SW 1271 (cell line): ENCODE data around the gene IL1A.
A peak's percentile ranks its signal among the peaks of the same experiment; 100 is the strongest.

Experiments
- DNase-seq, 2 experiments: peaks; one replicate each; lab custom pipeline; 2025; lab: John Stamatoyannopoulos, UW

The IL1A gene

DNA sequence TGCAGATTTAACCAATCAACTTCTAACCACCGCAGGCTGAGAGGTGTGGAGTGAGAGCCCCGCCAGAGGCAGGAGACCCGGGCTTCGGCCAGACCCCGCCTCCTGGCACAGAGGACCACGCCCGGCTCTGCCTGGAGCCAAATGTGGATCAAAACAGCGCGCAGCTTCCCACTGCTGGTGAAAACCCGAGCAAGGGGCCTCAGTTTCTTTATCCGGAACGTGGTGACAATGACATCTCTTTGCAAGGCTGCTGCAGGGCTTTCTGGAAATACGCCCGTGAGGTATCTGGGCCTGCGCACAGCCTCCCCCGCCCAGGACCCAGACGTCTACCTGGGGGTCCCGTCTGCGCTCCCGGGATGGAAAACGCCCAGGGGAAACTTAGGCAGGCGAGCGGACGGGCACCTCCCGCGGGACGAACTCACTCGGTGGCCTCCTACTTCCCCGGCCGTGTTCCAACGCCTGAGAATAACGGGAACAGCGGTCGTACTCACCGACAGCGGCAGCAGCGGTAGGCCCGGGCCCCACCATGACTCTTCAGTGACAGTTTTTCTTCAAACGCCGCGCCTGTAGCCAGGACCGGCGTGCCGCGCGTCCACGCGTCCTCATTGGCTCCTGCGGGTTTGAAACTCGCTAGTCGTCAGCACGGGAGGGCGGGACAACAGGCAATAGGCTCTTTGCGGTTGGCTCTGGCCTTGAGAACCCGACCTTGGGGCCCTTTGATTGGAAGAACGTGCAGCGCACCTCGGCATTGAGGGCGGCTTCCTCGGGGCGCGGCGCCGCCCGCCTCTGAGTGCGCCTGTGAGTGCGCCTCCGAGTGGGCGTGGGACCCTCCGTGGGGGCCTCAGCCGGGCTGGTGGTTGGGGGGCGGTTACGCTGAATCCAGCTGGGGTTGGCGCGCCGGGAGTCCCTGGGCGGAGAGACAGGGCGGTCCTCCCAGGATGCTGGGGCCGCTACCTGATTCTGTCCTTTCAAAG is 19.9 kb downstream of the IL1A start, which contains the start of gene CKAP2L:
Gene CKAP2L (minus strand): TSS at position 539 of the 974 bp plus-strand sequence. CDS start 11 bp downstream, at position 528.
- peak; percentile 98 to 99 for DNase-seq

DNA sequence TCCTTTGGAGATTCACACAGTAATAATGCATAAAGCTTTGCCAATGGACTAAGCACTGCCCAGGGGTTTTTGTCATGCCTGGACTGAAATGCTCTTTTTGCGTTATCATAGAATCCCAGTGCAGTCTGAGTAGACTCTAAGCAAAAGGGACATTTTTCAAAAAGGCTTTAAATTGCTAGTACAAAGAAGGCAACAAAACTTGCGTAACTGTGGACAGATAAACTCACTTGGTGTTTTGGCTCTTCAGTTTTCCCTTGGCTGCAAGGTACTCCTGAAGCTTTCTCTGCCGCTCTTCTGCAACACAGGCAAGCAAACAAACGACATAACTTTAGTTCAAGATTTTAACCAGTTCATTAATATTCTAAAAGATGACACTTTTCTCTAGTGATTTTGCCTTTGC is 22.0 kb downstream of the IL1A start:
- no peak for DNase-seq

DNA sequence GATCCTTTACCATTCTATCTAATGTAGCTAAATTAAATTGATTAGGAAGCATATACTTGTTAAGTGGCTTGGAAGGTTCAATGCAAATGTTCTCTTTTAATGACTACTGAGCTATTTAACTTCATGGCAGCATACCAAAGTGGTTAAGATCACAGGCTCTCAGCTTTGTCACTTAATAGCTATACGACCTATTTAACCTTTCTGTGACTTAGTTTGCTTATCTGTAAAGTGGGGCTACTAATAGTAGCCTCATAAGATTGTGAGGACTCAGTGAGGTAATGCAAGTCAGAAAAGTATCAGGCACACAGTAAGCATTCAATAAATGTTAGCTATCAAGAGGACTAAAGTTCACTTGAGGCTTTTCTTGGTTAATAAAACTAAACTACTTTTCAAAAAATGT is 24.1 kb downstream of the IL1A start:
- DNase-seq: no peak

DNA sequence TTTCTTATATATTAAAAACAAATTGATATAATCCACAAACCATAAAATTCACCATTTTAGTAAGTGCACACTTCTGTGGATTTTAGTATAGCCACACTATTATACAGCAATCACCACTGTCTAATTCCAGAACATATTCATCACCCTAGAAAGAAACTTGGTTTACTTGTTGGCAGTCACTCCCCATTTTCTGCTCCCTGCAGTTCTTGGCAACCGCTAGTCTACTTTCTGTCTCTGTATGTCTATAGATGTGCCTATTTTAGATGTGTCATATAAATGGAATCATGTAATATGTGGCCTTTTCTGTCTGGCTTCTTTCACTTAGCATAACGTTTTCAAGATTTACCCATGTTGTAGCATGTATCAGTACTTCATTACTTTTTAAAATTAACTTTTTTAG is 25.6 kb downstream of the IL1A start:
- DNase-seq: no peak

DNA sequence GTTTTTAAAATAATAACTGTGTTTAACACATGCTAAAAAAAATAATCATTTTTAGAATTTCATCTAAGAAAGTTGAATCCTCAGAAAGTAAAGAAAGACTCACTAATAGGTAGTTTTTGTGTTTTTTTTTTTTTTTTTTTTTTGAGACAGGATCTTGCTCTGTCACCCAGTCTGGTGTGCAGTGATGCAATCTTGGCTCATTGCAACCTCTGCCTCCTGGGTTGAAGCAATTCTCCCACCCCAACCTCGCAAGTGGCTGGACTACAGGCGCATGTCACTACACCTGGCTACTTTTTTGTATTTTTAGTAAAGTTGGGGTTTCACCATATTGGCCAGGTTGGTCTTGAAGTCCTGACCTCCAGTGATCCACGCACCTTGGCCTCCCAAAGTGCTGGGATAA is 27.0 kb downstream of the IL1A start:
- DNase-seq: no peak

DNA sequence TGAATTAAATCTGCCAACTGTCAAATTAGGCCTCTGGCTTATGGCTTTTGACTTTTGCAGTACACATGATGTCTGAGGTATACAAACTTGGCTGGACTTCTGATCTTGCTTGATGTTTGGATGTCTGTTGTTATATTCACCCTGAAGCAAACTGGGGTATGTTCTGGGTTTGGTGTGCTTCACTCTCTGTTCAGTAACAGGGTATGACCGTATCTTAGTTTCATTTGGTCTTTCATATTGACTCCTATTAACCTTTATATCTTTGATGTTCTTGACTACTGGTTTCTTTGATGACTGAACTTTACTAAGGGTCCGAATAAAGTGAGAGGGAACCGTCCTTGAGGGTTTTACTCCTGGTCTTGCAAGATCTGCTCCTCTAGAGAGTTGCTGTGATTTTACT is 28.1 kb downstream of the IL1A start:
- no peak for DNase-seq

DNA sequence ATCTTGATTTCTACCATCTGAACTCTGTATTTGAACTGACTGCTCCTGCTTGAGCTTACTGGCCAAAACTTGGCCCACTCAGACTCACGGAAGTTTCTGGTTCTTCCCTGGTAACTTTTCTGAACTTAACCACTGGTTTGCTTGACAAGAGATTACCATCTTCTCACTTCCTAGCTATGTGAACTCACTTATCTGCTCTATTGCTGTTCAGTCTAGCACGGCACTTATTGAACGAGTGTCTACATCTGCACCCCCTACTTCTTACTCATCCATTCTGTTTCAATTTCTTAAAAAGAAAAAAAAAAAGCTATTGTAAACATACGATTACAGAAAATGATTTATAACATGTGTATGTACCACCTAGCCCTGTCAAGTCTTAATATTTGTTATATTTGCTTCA is 28.8 kb downstream of the IL1A start:
- no peak for DNase-seq

DNA sequence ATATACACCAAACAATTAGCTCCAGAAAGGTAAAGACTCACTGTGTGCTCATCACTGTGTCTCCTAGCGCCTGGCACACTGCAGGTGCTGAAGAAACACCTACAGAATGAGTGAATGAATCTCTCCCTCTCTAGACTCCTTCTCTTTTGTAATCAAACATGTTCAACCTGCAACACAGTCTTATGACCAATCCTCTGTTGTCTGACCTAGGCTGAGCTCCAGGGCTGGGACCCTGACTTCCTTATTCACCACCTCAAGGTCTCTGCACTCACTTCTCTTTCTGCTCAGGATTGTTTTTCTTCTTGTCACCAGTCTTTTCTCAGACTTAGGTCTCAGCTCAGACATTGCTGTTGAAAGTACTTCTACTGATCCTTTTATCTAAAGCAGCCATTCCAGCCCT is 29.7 kb downstream of the IL1A start:
- no peak for DNase-seq

DNA sequence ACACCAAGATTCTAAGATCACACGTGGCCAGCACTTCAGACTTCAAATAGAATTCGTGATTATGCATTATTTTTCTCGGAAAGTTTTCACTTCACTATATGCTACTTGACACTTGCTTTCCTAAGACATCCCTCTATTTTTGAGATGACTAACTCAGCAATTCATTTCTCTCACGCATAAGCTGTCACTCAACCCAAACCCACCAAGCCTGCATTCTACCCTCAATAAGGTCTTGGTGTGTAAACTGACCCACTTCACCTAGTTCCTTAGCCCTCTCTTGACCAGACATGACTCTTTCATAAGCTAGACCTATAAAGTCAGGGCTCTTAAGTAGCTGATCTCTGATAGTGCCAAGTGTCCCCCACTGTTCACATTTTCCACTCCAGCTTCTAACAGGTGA is 31.6 kb downstream of the IL1A start:
- no peak for DNase-seq

DNA sequence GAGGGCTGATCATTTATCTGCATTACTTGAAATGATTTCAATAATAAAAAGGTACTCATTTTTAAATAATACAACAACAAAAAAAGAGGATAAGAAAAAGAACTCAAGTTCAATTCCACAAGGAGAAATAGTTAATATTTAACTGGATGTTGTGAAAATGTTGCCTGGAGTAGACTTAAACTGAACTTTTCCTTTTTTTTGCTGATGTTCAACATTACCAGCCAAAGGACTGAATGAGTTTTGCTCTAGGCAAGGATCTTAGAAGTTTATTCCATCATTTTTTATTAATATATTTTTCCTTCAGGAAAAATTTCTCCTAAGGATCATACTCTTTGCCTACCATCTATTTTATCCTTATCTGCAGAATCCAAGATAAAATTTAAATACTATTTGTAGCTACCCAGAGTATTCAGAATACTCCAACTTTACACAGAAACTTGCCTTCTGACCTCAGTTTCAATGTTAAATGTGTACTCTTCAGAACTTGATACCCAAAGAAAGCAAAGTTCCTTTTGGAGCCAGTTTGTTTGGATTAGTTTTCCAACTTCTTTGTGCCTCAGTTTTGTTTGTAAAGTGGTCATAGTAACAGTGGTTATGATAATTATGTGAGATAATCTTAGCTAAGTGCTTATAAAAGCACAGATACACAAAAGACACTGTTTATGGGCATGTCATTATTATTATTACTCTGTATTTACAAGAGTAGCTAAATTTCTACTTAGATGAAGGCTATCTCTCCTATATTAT is 32.7 kb downstream of the IL1A start:
- DNase-seq: no peak

DNA sequence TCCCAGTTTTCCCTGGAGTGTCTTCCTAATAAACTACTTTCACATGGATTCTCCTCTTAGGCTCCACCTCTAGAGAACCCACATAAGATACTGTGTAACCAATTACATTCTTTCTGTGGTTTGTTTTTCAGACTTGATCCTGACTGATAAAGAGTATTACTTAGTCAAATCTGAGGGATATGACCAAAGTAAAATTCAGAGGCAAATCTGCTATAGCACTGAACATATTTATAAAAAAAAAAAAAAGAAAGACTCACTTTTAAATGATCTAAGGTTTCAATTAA is 33.8 kb downstream of the IL1A start:
- DNase-seq: no peak

DNA sequence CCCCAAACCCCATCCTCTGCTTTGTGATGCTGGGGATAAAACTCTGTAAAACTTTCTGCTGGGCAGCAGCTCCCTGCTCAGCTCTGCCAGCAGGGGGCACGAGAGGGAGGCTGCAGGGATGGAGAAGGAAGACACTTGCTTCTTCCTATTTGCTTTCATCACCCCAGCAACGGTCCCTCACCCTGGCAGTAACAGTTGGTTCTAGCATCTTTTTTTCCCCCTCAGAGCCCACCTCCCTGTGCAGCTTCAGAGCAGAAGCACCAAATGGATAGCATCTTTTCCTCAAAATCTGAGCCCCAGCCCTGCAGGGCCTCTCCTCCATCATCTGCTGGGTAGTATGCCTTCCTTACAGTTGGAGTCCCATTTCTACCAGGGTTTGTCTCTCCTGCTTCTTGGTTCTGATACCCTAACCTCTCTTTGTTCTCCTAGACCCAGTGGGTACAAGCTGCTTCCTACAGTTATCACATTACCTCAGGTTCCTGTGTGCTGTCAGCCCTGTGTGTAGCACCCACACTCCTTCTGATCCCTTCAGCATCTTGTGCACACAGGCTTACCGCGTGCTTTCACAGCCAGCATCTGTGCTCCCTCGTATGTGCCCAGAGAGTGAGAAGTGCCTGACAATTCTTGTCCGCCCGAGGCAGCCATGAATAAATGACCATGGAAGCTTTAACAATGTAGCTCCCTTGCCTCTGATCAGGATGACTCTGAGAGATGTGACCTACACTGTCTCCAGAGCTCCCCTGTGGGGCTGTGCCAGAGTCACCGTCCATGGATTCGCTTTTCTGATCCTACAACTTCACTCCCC is 34.3 kb downstream of the IL1A start:
- DNase-seq: peak; percentile 42 to 84

DNA sequence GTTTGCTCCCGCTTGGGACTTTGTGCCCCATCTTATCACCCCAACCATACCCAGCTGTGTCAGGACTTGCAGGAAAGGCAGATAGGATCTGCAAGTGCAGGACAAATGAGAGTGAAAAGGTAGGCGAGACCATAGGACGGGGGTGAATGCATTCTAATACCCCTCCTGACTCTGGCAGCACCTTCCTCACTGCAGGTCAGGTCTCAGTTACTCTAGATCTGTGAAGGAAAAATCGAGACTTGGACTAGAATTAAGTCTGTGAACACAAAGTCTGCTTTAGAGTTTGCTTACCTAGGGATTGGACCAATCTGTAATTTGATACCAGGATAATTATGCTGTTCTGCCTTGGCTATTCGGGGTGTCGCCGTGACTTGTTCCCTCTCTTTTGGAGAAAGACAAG is 43.8 kb downstream of the IL1A start:
- DNase-seq: no peak

DNA sequence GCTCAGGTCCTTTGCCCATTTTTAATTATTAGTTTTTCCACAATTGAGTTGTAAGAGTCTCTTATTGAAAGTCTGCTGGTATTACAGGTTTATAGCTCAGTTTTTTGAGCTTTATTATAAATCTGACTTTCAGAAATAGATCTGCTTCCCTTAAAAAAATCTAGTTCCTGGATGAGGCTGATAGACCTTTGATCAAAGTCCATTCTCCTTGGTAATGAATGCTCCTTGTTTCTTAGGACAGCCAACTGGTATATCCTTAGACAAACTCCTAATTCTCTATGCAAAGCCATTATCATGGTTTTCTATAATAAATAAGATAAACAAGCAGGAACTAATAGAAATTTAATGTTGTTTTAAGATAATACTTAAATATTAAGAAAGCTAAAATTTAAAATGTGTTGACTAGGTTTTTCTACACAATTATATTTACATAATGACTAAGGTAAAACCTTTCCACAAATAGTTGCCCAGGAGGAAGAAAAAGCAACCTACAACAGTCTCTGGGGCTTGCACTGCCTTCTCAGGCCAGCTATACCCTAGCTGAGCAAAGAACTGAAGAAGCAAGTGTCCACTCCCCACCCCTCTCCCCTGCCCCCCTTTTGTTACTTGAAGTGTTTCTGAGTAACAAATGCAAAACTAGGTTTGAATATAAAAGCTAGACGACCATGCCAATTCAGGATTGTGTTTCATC is 46.6 kb downstream of the IL1A start:
- no peak for DNase-seq

DNA sequence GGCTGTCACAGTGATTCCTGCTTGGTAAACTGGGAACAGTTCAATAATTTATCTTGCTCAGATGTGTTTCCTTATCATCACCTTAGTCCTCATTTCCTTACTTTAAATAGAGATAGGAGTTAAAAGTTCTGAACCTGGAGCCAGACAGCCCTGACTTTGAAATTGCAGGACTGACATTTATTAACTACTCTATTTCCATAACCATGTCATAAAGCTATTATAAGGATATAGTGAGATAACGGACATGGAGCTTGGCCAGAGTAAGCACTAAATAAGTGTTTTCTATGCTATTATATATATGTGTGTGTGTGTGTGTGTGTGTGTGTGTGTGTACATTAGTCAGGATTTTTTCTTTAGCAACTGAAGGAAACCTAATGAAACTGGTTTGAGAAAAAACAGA is 50.4 kb downstream of the IL1A start:
- no peak for DNase-seq

DNA sequence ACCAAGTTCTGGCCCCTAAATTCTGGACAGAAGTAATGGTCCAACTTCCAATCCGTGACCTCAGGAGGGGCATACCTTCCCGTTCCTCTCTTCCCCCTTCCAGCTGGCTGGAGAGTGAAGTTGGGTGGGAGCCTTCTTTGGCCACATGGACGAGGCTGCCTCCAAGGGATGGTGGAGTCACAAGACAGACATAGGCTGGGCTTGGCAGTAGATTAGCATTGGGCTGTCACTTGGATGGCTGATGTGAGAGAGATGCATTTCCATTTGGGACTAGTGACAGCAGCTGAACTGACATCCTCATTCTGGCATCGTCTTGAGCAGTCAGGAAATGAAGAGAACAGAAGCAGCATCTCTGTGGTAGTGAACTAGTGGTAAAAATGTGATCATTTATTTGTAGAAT is 50.8 kb downstream of the IL1A start:
- DNase-seq: no peak

DNA sequence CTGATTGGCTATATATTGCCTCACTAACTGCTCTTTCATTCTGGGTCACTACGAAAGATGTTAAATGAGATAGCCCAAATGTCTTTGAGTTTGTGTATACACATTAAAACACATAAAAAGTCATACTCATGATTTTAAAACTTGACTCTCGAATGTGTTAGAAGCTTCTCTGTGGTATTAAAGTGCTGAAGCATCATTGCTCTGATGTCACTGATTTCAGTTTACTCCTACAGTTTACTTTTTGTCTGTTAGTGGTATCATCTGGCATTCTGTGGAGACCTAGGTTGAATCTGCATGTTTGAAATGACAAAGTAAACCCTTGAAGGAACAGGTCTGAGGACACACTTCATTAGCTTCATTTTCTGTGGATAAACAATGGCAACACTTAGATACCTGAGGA is 52.8 kb downstream of the IL1A start:
- no peak for DNase-seq

DNA sequence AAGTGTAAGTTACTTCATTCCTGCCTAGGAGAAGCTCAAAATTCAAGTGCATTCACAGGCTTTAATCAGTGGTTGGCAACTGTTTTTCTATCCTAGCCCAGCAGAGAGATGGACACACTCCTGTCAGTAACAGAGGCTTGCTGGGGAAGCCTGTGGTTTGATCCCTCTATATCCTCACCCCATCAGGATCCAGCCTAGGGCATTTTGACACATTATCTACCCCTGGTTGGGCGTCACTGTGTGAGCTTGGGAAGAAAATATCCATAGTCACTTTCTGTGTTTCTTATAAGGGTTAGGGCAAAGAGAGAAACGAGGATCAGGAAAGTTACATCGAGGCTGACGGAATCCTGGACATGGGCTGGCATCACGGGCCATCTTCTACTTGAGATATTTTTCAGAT is 53.5 kb downstream of the IL1A start:
- DNase-seq: no peak

DNA sequence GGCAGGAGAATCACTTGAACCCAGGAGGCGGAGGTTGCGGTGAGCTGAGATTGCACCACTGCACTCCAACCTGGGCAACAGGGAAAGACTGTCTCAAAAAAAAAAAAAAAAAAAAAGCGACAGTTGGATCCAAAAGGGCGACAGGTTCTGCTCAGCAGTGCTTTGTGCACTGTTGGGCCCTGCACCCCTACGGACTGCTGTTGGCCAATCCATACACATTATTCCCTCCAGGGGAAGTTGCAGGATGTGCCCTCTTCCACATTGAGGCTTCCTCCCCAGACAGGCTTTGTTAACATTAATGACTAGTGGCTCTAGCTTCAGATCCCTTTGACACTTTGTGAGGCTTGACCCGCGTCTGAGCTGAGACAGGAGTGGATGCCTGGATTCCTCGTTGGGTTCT is 54.1 kb downstream of the IL1A start:
- no peak for DNase-seq

DNA sequence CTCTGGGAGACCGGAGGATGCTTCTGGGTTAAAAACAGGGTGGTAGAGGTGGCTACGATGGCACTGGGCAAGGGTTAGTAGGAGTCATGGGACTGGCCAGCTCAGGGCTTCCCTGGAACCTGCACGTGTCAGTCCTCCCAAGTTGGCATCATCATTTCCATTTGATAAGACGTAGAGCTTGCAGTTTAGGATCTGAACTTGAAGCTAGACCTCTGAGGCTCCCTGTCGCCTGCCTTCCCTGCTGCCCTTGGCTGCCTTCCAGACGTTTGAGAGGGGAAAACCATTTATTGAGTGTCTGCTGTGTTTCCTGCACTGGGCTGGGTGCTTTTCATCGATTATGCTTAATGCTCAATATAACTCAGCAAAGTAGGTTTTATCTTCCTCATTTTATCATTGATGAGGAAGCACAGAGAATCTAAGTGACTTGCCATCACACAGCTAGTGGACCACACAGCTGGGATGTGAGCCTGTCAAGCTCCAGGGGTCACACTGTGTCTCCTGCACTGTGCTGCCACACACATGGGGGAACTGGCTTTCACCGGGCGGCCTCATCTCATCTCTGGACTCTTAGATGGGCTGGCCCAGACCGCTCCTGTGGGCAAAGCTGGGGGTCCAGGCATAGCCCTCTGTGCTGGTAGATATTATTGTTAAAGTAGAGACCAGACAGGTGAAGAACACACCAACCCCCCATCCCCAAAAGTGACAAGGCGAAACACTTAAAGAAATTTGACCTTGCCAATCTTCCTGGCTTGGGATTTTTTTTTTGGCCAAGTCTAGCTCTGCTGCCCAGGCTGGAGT is 55.7 kb downstream of the IL1A start:
- no peak for DNase-seq

DNA sequence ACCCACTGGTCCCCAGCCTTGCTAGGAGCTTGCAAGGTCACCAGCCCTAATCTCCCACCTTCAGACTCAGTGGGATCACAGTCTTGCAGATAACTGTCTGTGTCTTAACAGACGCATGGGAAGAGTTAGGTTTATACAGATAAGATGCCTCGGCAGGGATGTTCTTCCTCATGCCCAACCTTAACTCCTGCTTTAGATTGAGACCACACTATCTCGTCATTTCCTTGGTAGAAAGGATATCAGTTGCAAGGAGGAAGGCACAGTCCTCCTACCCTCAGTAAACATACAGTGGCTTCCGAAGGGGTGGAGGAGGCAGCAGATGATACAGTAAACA is 56.3 kb downstream of the IL1A start:
- DNase-seq: no peak
